NT2/D1 (cell line): ENCODE data around the gene GPR161.

Source experiments
- DNase-seq: peaks from one replicate; pipeline ENCODE4 v3.0.0-alpha.2; 2011; ENCODE audit warnings: low read depth, low spot score
- H3K27me3 ChIP-seq: 2 replicates; pipeline ENCODE4 v1.6.0; 2011; ENCODE audit warnings: mild to moderate bottlenecking; ENCODE audit not compliant: insufficient read length, insufficient read depth
- H3K36me3 ChIP-seq: 2 replicates; pipeline ENCODE4 v1.6.1; 2011; ENCODE audit warnings: mild to moderate bottlenecking, low read length, mixed read lengths; ENCODE audit not compliant: insufficient read depth, insufficient read length
- H3K4me1 ChIP-seq: 2 replicates; pipeline ENCODE4 v1.5.1; 2011; ENCODE audit not compliant: insufficient read depth, insufficient read length
- H3K4me3 ChIP-seq: 2 replicates; pipeline ENCODE4 v1.5.1; 2011; ENCODE audit warnings: low read depth; ENCODE audit not compliant: insufficient read length
- H3K9ac ChIP-seq: 2 replicates; pipeline ENCODE4 v1.6.0; 2011; ENCODE audit warnings: low read depth; ENCODE audit not compliant: insufficient read length
- H3K9me3 ChIP-seq: 2 replicates; pipeline ENCODE4 v1.5.1; 2011; ENCODE audit warnings: mild to moderate bottlenecking, low read length; ENCODE audit not compliant: insufficient read depth
- SUZ12 ChIP-seq: IDR thresholded peaks from 2 replicates; pipeline ENCODE4 v1.6.1; 2011; ENCODE audit not compliant: insufficient read length, insufficient read depth; ENCODE audit errors: extremely low read depth
- YY1 ChIP-seq: IDR thresholded peaks from 2 replicates; pipeline ENCODE4 v1.6.1; 2011; ENCODE audit not compliant: insufficient read length, insufficient read depth
- ZNF274 ChIP-seq: IDR thresholded peaks from 2 replicates; pipeline ENCODE4 v1.6.1; 2011; ENCODE audit warnings: mild to moderate bottlenecking, low read depth, low read length

Gene GPR161

DNA sequence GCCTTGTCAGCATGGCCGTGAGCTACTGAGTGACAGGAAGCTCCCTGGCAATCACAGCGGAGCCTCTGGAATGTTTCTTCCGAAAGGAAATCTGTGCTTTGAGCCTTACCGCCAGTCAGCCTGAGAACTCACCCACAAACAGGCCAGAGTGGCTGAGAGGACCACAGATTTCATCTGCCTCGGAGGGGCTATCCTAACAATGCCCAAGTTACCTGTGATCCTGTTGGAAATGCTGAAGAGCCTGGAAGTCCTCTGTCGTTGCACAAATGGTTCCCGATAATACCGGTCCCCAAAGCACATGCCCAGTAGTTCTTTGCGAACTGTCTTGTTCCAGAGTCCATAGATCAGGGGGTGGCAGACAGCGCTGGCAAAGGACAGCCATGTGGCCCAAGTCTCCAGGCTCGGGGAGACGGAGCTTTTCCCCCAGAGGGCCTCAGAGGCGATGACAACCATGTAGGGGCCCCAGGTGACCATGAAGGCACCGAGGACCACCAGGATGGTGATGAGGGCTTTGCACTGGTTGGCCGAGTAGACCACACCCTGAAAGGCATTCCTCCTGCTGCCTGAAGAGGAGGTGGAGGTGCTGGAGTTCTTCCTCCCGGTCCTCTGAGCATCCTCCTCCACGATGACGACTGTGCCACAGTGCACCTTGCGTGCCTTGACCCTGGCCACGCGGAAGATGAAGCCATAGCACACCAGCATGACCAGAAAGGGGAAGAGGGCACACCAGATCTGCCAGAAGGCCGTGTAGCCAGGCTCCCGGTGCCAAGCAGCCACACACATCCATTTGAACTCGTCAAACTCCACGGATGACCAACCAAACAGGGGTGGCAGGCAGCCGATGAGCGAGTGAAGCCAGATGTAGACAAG is 40.2 kb downstream of the GPR161 start:
- H3K4me1 ChIP-seq, result peaks cover 3% of the 10 kb centered on the region
- H3K4me3 ChIP-seq, result no peak overlapping the region
- H3K9me3 ChIP-seq, result no peaks in the 10 kb centered on the region
- peaks cover 46% of the 10 kb centered on the region for H3K36me3 ChIP-seq
- no peak for DNase-seq
- TF ChIP-seq ZNF274 (no peak), YY1 (no peak), SUZ12 (no peak)
- H3K27me3 ChIP-seq, result no peaks in the 10 kb centered on the region
- H3K9ac ChIP-seq, result no peak overlapping the region

DNA sequence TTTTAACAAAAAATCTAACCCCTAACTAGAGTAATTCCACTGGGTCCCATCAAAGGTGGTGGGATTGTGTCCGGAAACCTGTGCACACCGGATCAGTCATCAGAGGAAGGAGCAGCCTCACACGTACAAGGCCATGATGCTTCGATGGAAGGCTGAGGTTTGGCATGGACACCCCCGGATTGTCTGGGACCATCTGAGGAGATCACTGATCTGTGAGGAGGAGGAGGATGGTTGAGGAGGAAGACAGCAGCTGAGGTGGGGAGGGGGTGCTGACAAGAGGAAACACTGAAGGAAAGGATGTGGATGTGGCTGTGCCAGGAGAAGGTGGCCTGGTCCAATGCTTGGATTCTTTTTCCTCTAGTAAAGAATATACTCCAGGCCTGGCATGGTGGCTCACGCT is 41.3 kb downstream of the GPR161 start:
- H3K4me1 ChIP-seq, result peaks cover 3% of the 10 kb centered on the region
- TF ChIP-seq SUZ12 (no peak), ZNF274 (no peak), YY1 (no peak)
- H3K9ac ChIP-seq, result no peak overlapping the region
- no peaks in the 10 kb centered on the region for H3K9me3 ChIP-seq
- DNase-seq, result no peak
- H3K27me3 ChIP-seq, result no peaks in the 10 kb centered on the region
- no peak overlapping the region for H3K4me3 ChIP-seq
- peaks cover 48% of the 10 kb centered on the region for H3K36me3 ChIP-seq

DNA sequence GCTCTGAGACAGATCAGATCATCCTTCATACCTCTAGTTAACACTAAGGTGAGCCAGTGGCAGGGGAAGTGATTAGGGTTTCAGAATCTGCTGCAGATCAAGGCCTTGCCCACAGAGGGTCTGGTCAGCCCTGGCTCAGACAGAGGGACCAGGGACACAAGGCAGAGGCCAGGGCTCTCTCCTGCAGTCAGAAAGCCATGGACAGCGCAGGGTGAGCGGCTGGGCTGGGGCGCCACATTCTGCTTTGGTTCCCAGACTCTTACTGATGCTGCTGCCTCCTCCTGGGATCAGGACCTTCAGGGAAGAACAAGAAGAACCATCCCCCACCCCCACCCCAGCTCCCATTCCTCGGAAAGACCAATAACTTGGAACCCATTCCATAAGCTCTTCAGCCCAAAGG is 43.1 kb downstream of the GPR161 start:
- H3K9me3 ChIP-seq, result no peaks in the 10 kb centered on the region
- peaks cover 46% of the 10 kb centered on the region for H3K36me3 ChIP-seq
- no peak overlapping the region for H3K9ac ChIP-seq
- no peak for DNase-seq
- TF ChIP-seq ZNF274, result no peak
- no peak overlapping the region for H3K4me3 ChIP-seq
- H3K27me3 ChIP-seq, result no peaks in the 10 kb centered on the region
- peaks cover 3% of the 10 kb centered on the region for H3K4me1 ChIP-seq

DNA sequence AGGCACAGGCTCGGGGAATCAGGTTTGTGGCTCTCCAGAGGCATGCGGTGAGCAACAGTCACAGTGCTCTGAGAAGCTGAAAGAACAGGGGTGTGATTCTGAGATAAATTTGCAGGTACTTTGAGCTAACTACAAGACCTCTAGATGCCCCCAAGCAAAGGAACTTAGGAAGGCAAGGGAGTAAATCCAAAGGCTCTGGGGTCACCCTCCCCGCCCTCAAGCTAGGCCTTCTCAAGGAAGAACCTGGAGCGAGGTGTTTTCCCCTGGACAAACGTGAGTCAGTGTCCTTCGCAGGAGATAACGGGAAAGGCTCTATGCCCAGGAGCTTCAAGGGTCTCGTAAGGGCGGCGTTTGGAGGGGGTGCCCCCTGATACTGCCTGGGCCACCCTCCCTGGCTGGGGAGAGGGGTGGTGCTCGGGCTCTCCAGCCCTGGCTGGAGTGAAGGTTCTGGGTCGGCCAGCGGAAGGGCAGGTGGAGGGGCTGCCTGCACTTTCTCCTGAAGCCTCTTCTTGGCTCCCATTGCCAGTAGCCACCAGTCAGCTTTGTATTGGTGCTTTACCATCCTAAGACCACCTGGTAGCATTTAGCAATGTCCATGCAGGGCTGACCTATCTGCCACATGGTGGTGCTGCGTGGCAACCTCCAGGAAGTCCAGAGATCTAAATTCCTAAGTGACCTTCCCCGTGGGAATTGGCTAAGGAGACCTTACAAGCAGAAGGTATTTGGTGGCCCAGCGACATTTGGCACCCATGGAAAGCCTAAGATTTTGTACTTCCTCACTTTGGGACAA is 44.0 kb downstream of the GPR161 start:
- peaks cover 39% of the 10 kb centered on the region for H3K36me3 ChIP-seq
- no peaks in the 10 kb centered on the region for H3K27me3 ChIP-seq
- TF ChIP-seq SUZ12, result no peak
- TF ChIP-seq ZNF274, result no peak
- no peak for TF ChIP-seq YY1
- no peak overlapping the region for H3K4me3 ChIP-seq
- peak; percentile 9 for DNase-seq
- no peaks in the 10 kb centered on the region for H3K9me3 ChIP-seq
- no peak overlapping the region for H3K9ac ChIP-seq
- peaks cover 3% of the 10 kb centered on the region for H3K4me1 ChIP-seq

DNA sequence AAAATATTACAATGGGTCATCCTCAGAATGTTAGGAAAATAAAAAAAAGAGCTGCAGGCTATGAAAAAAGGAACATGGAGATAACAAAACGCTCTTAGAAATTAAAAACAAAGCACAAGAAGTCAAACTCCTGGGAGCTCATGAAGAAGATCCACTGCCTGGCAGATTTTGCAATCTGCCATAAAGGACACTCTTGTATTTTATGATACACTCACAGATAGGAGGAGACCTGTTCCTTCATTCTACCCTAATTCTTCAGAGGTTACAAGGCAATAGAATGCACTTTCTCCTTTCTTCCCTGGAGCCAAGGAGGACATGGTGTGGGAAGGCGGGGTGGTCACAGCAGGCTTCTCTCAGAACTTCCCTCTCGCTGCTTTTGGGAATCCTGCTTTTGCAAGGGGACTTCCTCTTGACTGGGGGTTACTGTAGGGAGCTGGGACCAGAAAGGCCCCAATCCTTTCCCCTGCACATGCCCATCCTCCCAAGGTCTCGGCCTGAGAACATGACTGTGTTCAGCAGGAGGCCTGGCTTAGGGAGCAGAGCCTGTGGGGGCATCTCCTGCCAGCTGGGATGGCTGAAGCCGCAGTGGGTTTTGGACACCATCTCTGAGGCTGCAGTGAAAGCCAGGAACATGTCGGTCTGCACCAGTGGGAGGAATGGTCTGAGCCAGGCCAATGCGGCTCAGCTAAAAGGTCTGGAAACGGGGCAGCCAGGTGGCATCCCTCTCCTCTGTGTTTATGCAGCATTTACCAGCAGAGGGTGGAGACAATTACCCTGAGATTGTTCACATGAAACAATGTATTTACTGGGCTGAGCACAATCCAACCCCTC is 44.8 kb downstream of the GPR161 start:
- Histone ChIP-seq H3K9me3 (no peaks in the 10 kb centered on the region), H3K27me3 (no peaks in the 10 kb centered on the region), H3K36me3 (peaks cover 40% of the 10 kb centered on the region), H3K9ac (no peak overlapping the region), H3K4me3 (no peak overlapping the region), H3K4me1 (peaks cover 3% of the 10 kb centered on the region)
- DNase-seq, result no peak
- TF ChIP-seq YY1 (no peak), ZNF274 (no peak)

DNA sequence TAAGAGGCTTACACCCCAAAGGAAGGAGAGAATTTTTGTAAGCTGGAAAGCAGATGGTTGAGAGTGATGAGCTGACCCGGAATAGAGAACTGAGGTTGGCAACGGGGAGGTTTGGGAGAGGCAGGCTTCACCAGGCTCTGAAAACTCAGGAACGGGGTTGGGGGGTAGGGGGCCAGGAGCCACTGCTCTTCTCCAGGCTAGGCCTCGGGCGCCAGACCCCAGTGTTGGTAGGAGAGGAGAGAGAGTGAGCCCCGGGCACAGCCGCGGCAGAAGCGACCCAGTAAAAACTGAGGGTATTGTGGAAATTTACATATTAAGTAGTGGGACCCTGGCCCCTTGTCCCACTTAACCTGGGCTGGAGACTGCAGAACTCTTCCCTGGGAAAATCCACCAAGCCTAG is 45.7 kb downstream of the GPR161 start:
- no peak for DNase-seq
- H3K27me3 ChIP-seq, result no peaks in the 10 kb centered on the region
- H3K4me3 ChIP-seq, result no peak overlapping the region
- H3K9ac ChIP-seq, result no peak overlapping the region
- no peaks in the 10 kb centered on the region for H3K9me3 ChIP-seq
- peaks cover 3% of the 10 kb centered on the region for H3K4me1 ChIP-seq
- TF ChIP-seq ZNF274 (no peak), SUZ12 (no peak), YY1 (no peak)
- H3K36me3 ChIP-seq, result peaks cover 38% of the 10 kb centered on the region

DNA sequence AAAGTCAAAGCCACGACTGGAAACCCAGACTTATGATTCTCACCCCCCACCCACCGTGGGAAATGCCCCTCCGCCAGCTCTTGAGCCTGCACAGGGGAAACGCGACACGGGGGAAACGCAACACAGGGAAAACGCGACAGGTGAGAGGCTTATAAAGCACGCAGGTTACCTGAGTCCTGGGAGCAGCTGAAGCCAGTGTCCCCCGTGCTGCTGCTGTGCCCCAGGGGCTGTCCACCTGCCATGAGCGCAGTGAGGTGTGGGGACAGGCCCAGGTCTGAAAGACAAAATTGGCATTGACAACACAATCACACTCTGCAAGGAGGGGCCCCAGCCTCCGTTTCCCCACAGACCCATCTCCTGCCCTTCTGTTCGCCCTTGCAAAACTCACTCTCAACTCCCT is 46.3 kb downstream of the GPR161 start:
- H3K9me3 ChIP-seq, result no peaks in the 10 kb centered on the region
- TF ChIP-seq SUZ12 (no peak), ZNF274 (no peak), YY1 (no peak)
- peaks cover 3% of the 10 kb centered on the region for H3K4me1 ChIP-seq
- no peak overlapping the region for H3K9ac ChIP-seq
- H3K4me3 ChIP-seq, result no peak overlapping the region
- peaks cover 40% of the 10 kb centered on the region for H3K36me3 ChIP-seq
- DNase-seq, result no peak
- no peaks in the 10 kb centered on the region for H3K27me3 ChIP-seq
